ENCODE measurements around the gene ANKRD63.

ANKRD63 gene

GRCh38 chr15:40323953-40324937, 41.4 kb upstream of the ANKRD63 start:
- WGBS, result under 1% methylated on average over 101 of the region's 101 CpGs
- peak overlapping the region; percentile 51 for H3K9ac ChIP-seq (ENCODE audit: low read depth, low read length)
- peaks cover 51% of the 10 kb centered on the region for H3K4me1 ChIP-seq (ENCODE audit: insufficient read depth, low read length)
- peak overlapping the region; percentile 63 for H3K4me3 ChIP-seq (ENCODE audit: low read length)
- H3K27me3 ChIP-seq (ENCODE audit: insufficient read depth, low read length), result peaks cover 30% of the 10 kb centered on the region
- no peak overlapping the region for H3K27ac ChIP-seq (ENCODE audit: low read depth, low read length)
- H3K36me3 ChIP-seq (ENCODE audit: insufficient read depth, low read length), result no peaks in the 10 kb centered on the region
- no peaks in the 10 kb centered on the region for H3K9me3 ChIP-seq (ENCODE audit: insufficient read depth, low read depth, low read length)

GRCh38 chr15:40323239-40323952, 40.5 kb upstream of the ANKRD63 start, which contains the start of gene INAFM2:
Gene INAFM2, plus strand, starts transcription at chr15:40323692. Its CDS starts 364 bp downstream, at chr15:40324056.
- H3K9me3 ChIP-seq (ENCODE audit: insufficient read depth, low read depth, low read length), result no peaks in the 10 kb centered on the region
- H3K4me3 ChIP-seq (ENCODE audit: low read length), result peak within 1 kb of the TSS; percentile 63
- no peak within 1 kb of the TSS for H3K27ac ChIP-seq (ENCODE audit: low read depth, low read length)
- peak within 1 kb of the TSS; percentile 51 for H3K9ac ChIP-seq (ENCODE audit: low read depth, low read length)
- peaks cover 42% of the 10 kb centered on the region for H3K4me1 ChIP-seq (ENCODE audit: insufficient read depth, low read length)
- WGBS, result under 1% methylated on average over 103 of the region's 103 CpGs
- peaks cover 30% of the 10 kb centered on the region for H3K27me3 ChIP-seq (ENCODE audit: insufficient read depth, low read length)
- no peaks in the 10 kb centered on the region for H3K36me3 ChIP-seq (ENCODE audit: insufficient read depth, low read length)

- no peaks in the 10 kb centered on the region for H3K36me3 ChIP-seq (ENCODE audit: insufficient read depth, low read length)
- H3K4me1 ChIP-seq (ENCODE audit: insufficient read depth, low read length), result peaks cover 35% of the 10 kb centered on the region
- no peak overlapping the region for H3K9ac ChIP-seq (ENCODE audit: low read depth, low read length)
- peak overlapping the region; percentile 63 for H3K4me3 ChIP-seq (ENCODE audit: low read length)
- H3K27me3 ChIP-seq (ENCODE audit: insufficient read depth, low read length), result peaks cover 30% of the 10 kb centered on the region
- WGBS, result 6% methylated on average over 26 of the region's 26 CpGs
- no peak overlapping the region for H3K27ac ChIP-seq (ENCODE audit: low read depth, low read length)
- H3K9me3 ChIP-seq (ENCODE audit: insufficient read depth, low read depth, low read length), result no peaks in the 10 kb centered on the region
Measured at GRCh38 chr15:40322531-40323238, 39.8 kb upstream of the ANKRD63 start.

- H3K27me3 ChIP-seq (ENCODE audit: insufficient read depth, low read length), result peaks cover 30% of the 10 kb centered on the region
- H3K9ac ChIP-seq (ENCODE audit: low read depth, low read length), result no peak overlapping the region
- no peaks in the 10 kb centered on the region for H3K36me3 ChIP-seq (ENCODE audit: insufficient read depth, low read length)
- no peaks in the 10 kb centered on the region for H3K9me3 ChIP-seq (ENCODE audit: insufficient read depth, low read depth, low read length)
- H3K4me1 ChIP-seq (ENCODE audit: insufficient read depth, low read length), result peaks cover 20% of the 10 kb centered on the region
- no peak overlapping the region for H3K27ac ChIP-seq (ENCODE audit: low read depth, low read length)
- H3K4me3 ChIP-seq (ENCODE audit: low read length), result no peak overlapping the region
- WGBS, result 6% methylated on average over 2 of the region's 2 CpGs
Measured at GRCh38 chr15:40320931-40321371, 38.1 kb upstream of the ANKRD63 start.

- no peak overlapping the region for H3K9ac ChIP-seq (ENCODE audit: low read depth, low read length)
- H3K27ac ChIP-seq (ENCODE audit: low read depth, low read length), result no peak overlapping the region
- H3K4me3 ChIP-seq (ENCODE audit: low read length), result no peak overlapping the region
- H3K27me3 ChIP-seq (ENCODE audit: insufficient read depth, low read length), result peaks cover 24% of the 10 kb centered on the region
- no peaks in the 10 kb centered on the region for H3K36me3 ChIP-seq (ENCODE audit: insufficient read depth, low read length)
- H3K4me1 ChIP-seq (ENCODE audit: insufficient read depth, low read length), result peaks cover 14% of the 10 kb centered on the region
- no peaks in the 10 kb centered on the region for H3K9me3 ChIP-seq (ENCODE audit: insufficient read depth, low read depth, low read length)
- WGBS, result 67% methylated on average over 1 of the region's 1 CpG
Measured at GRCh38 chr15:40320409-40320808, 37.5 kb upstream of the ANKRD63 start.

- H3K9ac ChIP-seq (ENCODE audit: low read depth, low read length), result no peak overlapping the region
Measured at GRCh38 chr15:40317580-40317979, 34.7 kb upstream of the ANKRD63 start.

GRCh38 chr15:40316931-40317330, 34.1 kb upstream of the ANKRD63 start:
- 92% methylated on average over 3 of the region's 3 CpGs for WGBS
- H3K9ac ChIP-seq (ENCODE audit: low read depth, low read length), result no peak overlapping the region
- H3K4me3 ChIP-seq (ENCODE audit: low read length), result no peak overlapping the region
- H3K9me3 ChIP-seq (ENCODE audit: insufficient read depth, low read depth, low read length), result no peaks in the 10 kb centered on the region
- H3K27ac ChIP-seq (ENCODE audit: low read depth, low read length), result no peak overlapping the region
- peaks cover 4% of the 10 kb centered on the region for H3K4me1 ChIP-seq (ENCODE audit: insufficient read depth, low read length)
- no peaks in the 10 kb centered on the region for H3K36me3 ChIP-seq (ENCODE audit: insufficient read depth, low read length)
- peaks cover 10% of the 10 kb centered on the region for H3K27me3 ChIP-seq (ENCODE audit: insufficient read depth, low read length)

More at GRCh38 chr15:40317580-40317979, 34.7 kb upstream of the ANKRD63 start:
- H3K9me3 ChIP-seq (ENCODE audit: insufficient read depth, low read depth, low read length), result no peaks in the 10 kb centered on the region
- WGBS, result 99% methylated on average over 3 of the region's 4 CpGs
- H3K27me3 ChIP-seq (ENCODE audit: insufficient read depth, low read length), result peaks cover 12% of the 10 kb centered on the region
- H3K4me1 ChIP-seq (ENCODE audit: insufficient read depth, low read length), result peaks cover 9% of the 10 kb centered on the region
- no peak overlapping the region for H3K27ac ChIP-seq (ENCODE audit: low read depth, low read length)
- no peak overlapping the region for H3K4me3 ChIP-seq (ENCODE audit: low read length)
- H3K36me3 ChIP-seq (ENCODE audit: insufficient read depth, low read length), result no peaks in the 10 kb centered on the region

- Histone ChIP-seq H3K4me1 (ENCODE audit: insufficient read depth, low read length) (peaks cover 4% of the 10 kb centered on the region; the same call in 1 of the 2 replicates), H3K4me3 (ENCODE audit: low read length) (no peak overlapping the region), H3K27me3 (ENCODE audit: insufficient read depth, low read length) (peaks cover 16% of the 10 kb centered on the region; the same call in 1 of the 2 replicates), H3K27ac (ENCODE audit: low read depth, low read length) (no peak overlapping the region), H3K9me3 (ENCODE audit: insufficient read depth, low read depth, low read length) (no peaks in the 10 kb centered on the region), H3K36me3 (ENCODE audit: insufficient read depth, low read length) (no peaks in the 10 kb centered on the region), H3K9ac (ENCODE audit: low read depth, low read length) (no peak overlapping the region)
- WGBS, result 89% methylated on average over 3 of the region's 4 CpGs
Measured at GRCh38 chr15:40314723-40315276, 31.9 kb upstream of the ANKRD63 start.

- H3K9ac ChIP-seq (ENCODE audit: low read depth, low read length), result no peak overlapping the region
- H3K27me3 ChIP-seq (ENCODE audit: insufficient read depth, low read length), result peaks cover 19% of the 10 kb centered on the region; the same call in 1 of the 2 replicates
- no peak overlapping the region for H3K27ac ChIP-seq (ENCODE audit: low read depth, low read length)
- no peak overlapping the region for H3K4me3 ChIP-seq (ENCODE audit: low read length)
- no peaks in the 10 kb centered on the region for H3K36me3 ChIP-seq (ENCODE audit: insufficient read depth, low read length)
- H3K9me3 ChIP-seq (ENCODE audit: insufficient read depth, low read depth, low read length), result no peaks in the 10 kb centered on the region
- peaks cover 13% of the 10 kb centered on the region for H3K4me1 ChIP-seq (ENCODE audit: insufficient read depth, low read length)
- 83% methylated on average over 10 of the region's 10 CpGs for WGBS
Measured at GRCh38 chr15:40313531-40314398, 30.9 kb upstream of the ANKRD63 start.
